WTC11 (cell line): ENCODE data around the gene BTK. TPM values are rescaled to one million over a fixed set of nuclear protein-coding genes. Genes with fewer than 3 reads are reported as not detected.

Experiments used
- ATAC-seq: fragments of 200-7000 bp; cut with Tn5 transposase; 2 replicates; pipeline ENCODE4 v1.10.0; 2021; ENCODE audit warnings: mild to moderate bottlenecking, moderate library complexity
- CTCF ChIA-PET: fragments of 300-600 bp; sonication (Branson Sonifier 250); formaldehyde crosslinking; loops from one replicate; lab custom pipeline; 2021; ENCODE audit warnings: antibody characterized with exemption; lab: Charles Lee
- POLR2A ChIA-PET: fragments of 350-600 bp; sonication (Branson Sonifier 250); formaldehyde crosslinking; loops from one replicate; lab custom pipeline; 2021; ENCODE audit warnings: antibody characterized with exemption; lab: Charles Lee
- DNase-seq: peaks from one replicate; pipeline ENCODE4 v3.0.0; 2021; ENCODE audit warnings: low spot score
- H3K27ac Mint-ChIP-seq: 2 replicates; pipeline ENCODE4 v1.8.0; 2021; ENCODE audit warnings: mixed read lengths
- H3K27me3 Mint-ChIP-seq: 2 replicates; pipeline ENCODE4 v1.8.0; 2021; ENCODE audit warnings: low read depth, mild to moderate bottlenecking, moderate library complexity, mixed read lengths
- H3K36me3 Mint-ChIP-seq: 2 replicates; pipeline ENCODE4 v1.8.0; 2021; ENCODE audit warnings: mixed read lengths
- H3K4me1 Mint-ChIP-seq: 2 replicates; pipeline ENCODE4 v1.8.0; 2022; ENCODE audit warnings: mixed read lengths
- H3K4me3 Mint-ChIP-seq: 2 replicates; pipeline ENCODE4 v1.8.0; 2021; ENCODE audit warnings: mild to moderate bottlenecking, moderate library complexity, mixed read lengths
- H3K9me3 Mint-ChIP-seq: 2 replicates; pipeline ENCODE4 v1.8.0; 2021; ENCODE audit warnings: mixed read lengths
- AFF4 ChIP-seq: sonication (generic); formaldehyde crosslinking; IDR thresholded peaks from 2 replicates; pipeline ENCODE4 v1.8.1; 2023; ENCODE audit warnings: mild to moderate bottlenecking, missing genetic modification reagents, borderline replicate concordance
- CREM ChIP-seq: sonication (generic); formaldehyde crosslinking; IDR thresholded peaks from 2 replicates; pipeline ENCODE4 v1.8.1; 2022; ENCODE audit warnings: mild to moderate bottlenecking, missing genetic modification reagents, moderate library complexity
- HMGA2 ChIP-seq: fragments of 250-450 bp; sonication (Bioruptor Pico); IDR thresholded peaks from 2 replicates; pipeline ENCODE4 v1.4.0; 2021; ENCODE audit warnings: mild to moderate bottlenecking, moderate library complexity
- HMGXB4 ChIP-seq: sonication (generic); formaldehyde crosslinking; IDR thresholded peaks from 2 replicates; pipeline ENCODE4 v1.8.1; 2023; ENCODE audit warnings: mild to moderate bottlenecking, moderate library complexity, missing genetic modification reagents
- MAX ChIP-seq: sonication (generic); formaldehyde crosslinking; IDR thresholded peaks from 2 replicates; pipeline ENCODE4 v1.8.0; 2022; ENCODE audit warnings: mild to moderate bottlenecking, missing genetic modification reagents
- MLX ChIP-seq: sonication (generic); formaldehyde crosslinking; IDR thresholded peaks from 2 replicates; pipeline ENCODE4 v1.8.1; 2023; ENCODE audit warnings: mild to moderate bottlenecking, missing genetic modification reagents, moderate library complexity
- NFYB ChIP-seq: sonication (generic); formaldehyde crosslinking; conservative IDR thresholded peaks from 2 replicates; pipeline ENCODE4 v1.8.0; 2022; ENCODE audit warnings: low read depth, missing genetic modification reagents
- OVOL2 ChIP-seq: fragments of 250-450 bp; sonication (Bioruptor Pico); IDR thresholded peaks from 2 replicates; pipeline ENCODE4 v1.9.0; 2021; ENCODE audit warnings: mild to moderate bottlenecking, borderline replicate concordance
- RORB ChIP-seq: fragments of 250-450 bp; sonication (Bioruptor Pico); IDR thresholded peaks from 2 replicates; pipeline ENCODE4 v1.9.0; 2021; ENCODE audit warnings: mild to moderate bottlenecking
- SMAD4 ChIP-seq: sonication (generic); formaldehyde crosslinking; IDR thresholded peaks from 2 replicates; pipeline ENCODE4 v1.8.0; 2022; ENCODE audit warnings: mild to moderate bottlenecking, missing genetic modification reagents
- ZNF138 ChIP-seq: sonication (generic); formaldehyde crosslinking; conservative IDR thresholded peaks from 2 replicates; pipeline ENCODE4 v1.8.1; 2022; ENCODE audit warnings: mild to moderate bottlenecking, moderate library complexity, missing genetic modification reagents
- ZNF512 ChIP-seq: sonication (generic); formaldehyde crosslinking; IDR thresholded peaks from 2 replicates; pipeline ENCODE4 v1.8.1; 2022; ENCODE audit warnings: missing genetic modification reagents, borderline replicate concordance
- ZNF532 ChIP-seq: fragments of 250-450 bp; sonication (Bioruptor Pico); IDR thresholded peaks from 2 replicates; pipeline ENCODE4 v1.9.0; 2021; ENCODE audit warnings: mild to moderate bottlenecking, borderline replicate concordance
- total RNA-seq: library from RNA; stranded (reverse); gene quantifications from 3 replicates; pipeline ENCODE4 v1.2.3, GENCODE V29; 2021

The BTK gene
- total RNA-seq, 1 experiment from 2014 or later = 0.74 TPM

GRCh38 chrX:101419489-101419888, 33.5 kb upstream of the BTK start:
- H3K4me1 Mint-ChIP-seq = peaks cover 30% of the 10 kb centered on the region
- peaks cover 4% of the 10 kb centered on the region; the same call in 1 of the 2 replicates for H3K36me3 Mint-ChIP-seq
- H3K27ac Mint-ChIP-seq = no peak overlapping the region; the same call in 1 of the 2 replicates
- peak overlapping the region; percentile 84 for H3K4me3 Mint-ChIP-seq
- DNase-seq (no peak), ATAC-seq (no peak)
- ChIA-PET CTCF (no interaction called here), POLR2A (interaction anchor here (1.1 to 2.6 kb wide), 2 partner anchors 29 to 65 kb away, joined by 3 to 8 read pairs; partner anchors contain the start of genes ARMCX4 and RPL36A)
- H3K9me3 Mint-ChIP-seq = no peaks in the 10 kb centered on the region
- TF ChIP-seq HMGXB4 (CRISPR knock-in tag) (no peak), ZNF512 (CRISPR knock-in tag) (no peak)
- H3K27me3 Mint-ChIP-seq = no peaks in the 10 kb centered on the region

- peak overlapping the region; percentile 95 for H3K27ac Mint-ChIP-seq
- peak overlapping the region; percentile 84 for H3K4me3 Mint-ChIP-seq
- CTCF ChIA-PET = interaction anchor here (0.6 kb wide), 1 partner anchor 305 kb away, joined by 3 read pairs; no protein-coding TSS in a partner anchor
- no peaks in the 10 kb centered on the region for H3K27me3 Mint-ChIP-seq
- no peaks in the 10 kb centered on the region for H3K9me3 Mint-ChIP-seq
- DNase-seq (peak; percentile 69), ATAC-seq (peak; percentile 75)
- peaks cover 30% of the 10 kb centered on the region for H3K4me1 Mint-ChIP-seq
- peaks cover 2% of the 10 kb centered on the region; the same call in 1 of the 2 replicates for H3K36me3 Mint-ChIP-seq
- POLR2A ChIA-PET = interaction anchor here (0.6 to 2.6 kb wide), 4 partner anchors 28 to 514 kb away, joined by 3 to 8 read pairs (median 4); partner anchors contain the start of genes ARMCX4, RPL36A, TMEM35A and ZMAT1
- peak; percentile 39; the same call in 1 of the 2 replicates for TF ChIP-seq MAX (CRISPR knock-in tag)
- no peak for TF ChIP-seq MLX (CRISPR knock-in tag)
- no peak for TF ChIP-seq AFF4 (CRISPR knock-in tag)
Observed at GRCh38 chrX:101417981-101418841, 32.2 kb upstream of the BTK start.

- H3K4me1 Mint-ChIP-seq = peaks cover 30% of the 10 kb centered on the region
- ChIA-PET CTCF (no interaction called here), POLR2A (interaction anchor here (0.6 to 2.6 kb wide), 3 partner anchors 27 to 515 kb away, joined by 3 to 8 read pairs (median 4); partner anchors contain the start of genes RPL36A, TMEM35A and ZMAT1)
- ATAC-seq = no peak
- no peak for DNase-seq
- H3K27ac Mint-ChIP-seq = no peak overlapping the region; the same call in 1 of the 2 replicates
- H3K9me3 Mint-ChIP-seq = no peaks in the 10 kb centered on the region
- no peaks in the 10 kb centered on the region for H3K27me3 Mint-ChIP-seq
- H3K36me3 Mint-ChIP-seq = peaks cover 12% of the 10 kb centered on the region
- H3K4me3 Mint-ChIP-seq = peak overlapping the region; percentile 84
- no peak for TF ChIP-seq NFYB (CRISPR knock-in tag)
- TF ChIP-seq CREM (CRISPR knock-in tag) = no peak
- TF ChIP-seq ZNF138 (CRISPR knock-in tag) = no peak
- no peak for TF ChIP-seq SMAD4 (CRISPR knock-in tag)
- no peak for TF ChIP-seq HMGA2 (CRISPR knock-in tag)
- TF ChIP-seq ZNF532 (CRISPR knock-in tag) = no peak
- TF ChIP-seq RORB (CRISPR knock-in tag) = no peak
- TF ChIP-seq OVOL2 (CRISPR knock-in tag) = no peak
- TF ChIP-seq HMGXB4 (CRISPR knock-in tag) = no peak
Observed at GRCh38 chrX:101417190-101417589, 31.2 kb upstream of the BTK start.
